H1 (cell line): ENCODE results near the gene CAMK2D. TPM values are rescaled to one million over a fixed set of nuclear protein-coding genes. Genes with fewer than 3 reads are reported as not detected.

Experiments used
- CTCF ChIA-PET: fragments of 300-600 bp; sonication (Branson Sonifier 250); formaldehyde crosslinking; loops from one replicate; lab custom pipeline; 2021; ENCODE audit not compliant: partially characterized antibody; lab: Charles Lee
- POLR2A ChIA-PET: fragments of 300-600 bp; sonication (Branson Sonifier 250); formaldehyde crosslinking; loops from one replicate; lab custom pipeline; 2021; ENCODE audit warnings: inconsistent platforms; ENCODE audit not compliant: partially characterized antibody; lab: Charles Lee
- DNase-seq, 2 experiments: peaks; one replicate each; pipeline versions ENCODE4 v3.0.0 to v3.0.0-alpha.2; 2010 to 2022; ENCODE audit warnings: low spot score in 2 of 2, low read depth in 1 of 2, mixed read lengths in 1 of 2
- FAIRE-seq: peaks from 2 replicates; lab custom pipeline; 2011; peaks lifted over from hg19 to GRCh38; lab: Jason Lieb, UNC
- H2AFZ ChIP-seq: 2 replicates; pipeline ENCODE4 v1.8.1; 2012; ENCODE audit warnings: low read length, inconsistent platforms
- H2AK5ac ChIP-seq: 2 replicates; pipeline ENCODE4 v1.6.1; 2013; ENCODE audit warnings: low read depth, low read length
- H2BK120ac ChIP-seq: replicated peaks from 2 replicates; pipeline ENCODE3; 2013; ENCODE audit warnings: low read depth, low read length, inconsistent platforms
- H2BK12ac ChIP-seq: 2 replicates; pipeline ENCODE4 v1.6.1; 2013; ENCODE audit warnings: low read depth, low read length
- H2BK15ac ChIP-seq: 2 replicates; pipeline ENCODE4 v1.6.1; 2013; ENCODE audit warnings: low read length
- H2BK20ac ChIP-seq: 2 replicates; pipeline ENCODE4 v1.6.1; 2013; ENCODE audit warnings: low read length
- H2BK5ac ChIP-seq: 2 replicates; pipeline ENCODE4 v1.6.1; 2013; ENCODE audit warnings: low read depth, low read length
- H3K14ac ChIP-seq: 2 replicates; pipeline ENCODE4 v1.6.1; 2013; ENCODE audit warnings: inconsistent platforms; ENCODE audit not compliant: insufficient read length
- H3K18ac ChIP-seq: 2 replicates; pipeline ENCODE4 v1.6.1; 2013; ENCODE audit warnings: low read length; ENCODE audit errors: extremely low read depth
- H3K23ac ChIP-seq: 2 replicates; pipeline ENCODE4 v1.6.1; 2013; ENCODE audit warnings: inconsistent platforms; ENCODE audit not compliant: insufficient read length
- H3K23me2 ChIP-seq: 2 replicates; pipeline ENCODE4 v1.6.1; 2013; ENCODE audit warnings: low read depth, low read length
- H3K27ac ChIP-seq: 2 replicates; pipeline ENCODE4 v1.6.1; 2011; ENCODE audit warnings: low read depth, low read length, inconsistent platforms
- H3K27me3 ChIP-seq, 4 experiments: replicated peaks in 1 of 4; 1 replicate in 1 of 4; 2 replicates in 3 of 4; pipeline versions ENCODE4 v1.6.1 to v1.8.1; 2011 to 2013; ENCODE audit warnings: low read length in 3 of 4, mild to moderate bottlenecking in 3 of 4, inconsistent platforms in 2 of 4, mixed read lengths in 2 of 4, moderate library complexity in 1 of 4; ENCODE audit not compliant: control insufficient read depth in 3 of 4, insufficient read depth in 3 of 4; ENCODE audit errors: extremely low read depth in 1 of 4
- H3K36me3 ChIP-seq, 4 experiments: 2 replicates each; pipeline versions ENCODE4 v1.6.1 to v1.8.1; 2011 to 2013; ENCODE audit warnings: mild to moderate bottlenecking in 4 of 4, low read length in 3 of 4, moderate library complexity in 2 of 4, control low read depth in 1 of 4, inconsistent platforms in 1 of 4; ENCODE audit not compliant: insufficient read depth in 4 of 4, control insufficient read depth in 2 of 4
- H3K4ac ChIP-seq: replicated peaks from 2 replicates; pipeline ENCODE3; 2013; ENCODE audit warnings: low read length, low read depth, mixed read lengths, inconsistent platforms; ENCODE audit not compliant: insufficient read length
- H3K4me1 ChIP-seq, 4 experiments: replicated peaks in 1 of 4; 1 replicate in 1 of 4; 2 replicates in 3 of 4; pipeline versions ENCODE4 v1.6.1 to v1.8.1; 2011 to 2013; ENCODE audit warnings: low read length in 3 of 4, inconsistent platforms in 2 of 4, mixed read lengths in 1 of 4; ENCODE audit not compliant: insufficient read depth in 4 of 4, control insufficient read depth in 3 of 4
- H3K4me2 ChIP-seq, 2 experiments: 2 replicates each; pipeline versions ENCODE4 v1.6.1 to v1.8.1; 2011 to 2013; ENCODE audit warnings: low read depth in 2 of 2, low read length in 2 of 2, control low read depth in 1 of 2, inconsistent platforms in 1 of 2, mild to moderate bottlenecking in 1 of 2; ENCODE audit not compliant: insufficient read depth in 1 of 2
- H3K4me3 ChIP-seq, 4 experiments: fragments of 200-600, 300-600 bp in 1 of 4; sonication (generic), shearing (Covaris generic), sonication (Bioruptor Twin) in 1 of 4; 2 replicates each; pipeline versions ENCODE4 v1.5.1 to v1.8.1; 2011 to 2016; ENCODE audit warnings: low read length in 4 of 4, low read depth in 3 of 4, control low read depth in 2 of 4, inconsistent platforms in 2 of 4, mild to moderate bottlenecking in 2 of 4, mixed read lengths in 1 of 4, moderate library complexity in 1 of 4; ENCODE audit not compliant: insufficient read depth in 2 of 4; ENCODE audit errors: extremely low read depth in 1 of 4
- H3K56ac ChIP-seq: replicated peaks from 2 replicates; pipeline ENCODE3; 2013; ENCODE audit warnings: low read depth, mild to moderate bottlenecking, mixed read lengths, low read length, inconsistent platforms; ENCODE audit not compliant: insufficient read length
- H3K79me1 ChIP-seq: 2 replicates; pipeline ENCODE4 v1.6.1; 2013; ENCODE audit warnings: low read depth, low read length, control low read depth
- H3K79me2 ChIP-seq, 2 experiments: 2 replicates each; pipeline versions ENCODE4 v1.6.1 to v1.8.1; 2012 to 2013; ENCODE audit warnings: low read length in 2 of 2, mild to moderate bottlenecking in 2 of 2, inconsistent platforms in 1 of 2; ENCODE audit not compliant: insufficient read depth in 2 of 2, control insufficient read depth in 1 of 2
- H3K9ac ChIP-seq, 4 experiments: replicated peaks in 1 of 4; 1 replicate in 1 of 4; 2 replicates in 3 of 4; pipeline versions ENCODE4 v1.6.1 to v1.8.1; 2011 to 2013; ENCODE audit warnings: low read depth in 3 of 4, low read length in 3 of 4, control low read depth in 2 of 4, mild to moderate bottlenecking in 2 of 4, moderate library complexity in 2 of 4, inconsistent platforms in 1 of 4; ENCODE audit errors: extremely low read depth in 1 of 4
- H3K9me3 ChIP-seq, 2 experiments: 2 replicates each; pipeline versions ENCODE4 v1.6.1 to v1.8.1; 2012 to 2013; ENCODE audit warnings: mild to moderate bottlenecking in 2 of 2, moderate library complexity in 2 of 2, control low read depth in 1 of 2, inconsistent platforms in 1 of 2, low read depth in 1 of 2, low read length in 1 of 2, mixed read lengths in 1 of 2; ENCODE audit not compliant: insufficient read depth in 2 of 2
- H4K20me1 ChIP-seq, 2 experiments: replicated peaks in 1 of 2; 2 replicates each; pipeline versions ENCODE3 to v1.8.1; 2011 to 2013; ENCODE audit warnings: inconsistent platforms in 2 of 2, low read length in 2 of 2, mild to moderate bottlenecking in 1 of 2; ENCODE audit not compliant: insufficient read depth in 2 of 2, control insufficient read depth in 1 of 2
- H4K5ac ChIP-seq: 2 replicates; pipeline ENCODE4 v1.6.1; 2013; ENCODE audit warnings: low read length, low read depth, mixed read lengths, inconsistent platforms; ENCODE audit not compliant: insufficient read length
- H4K8ac ChIP-seq: 2 replicates; pipeline ENCODE4 v1.8.0; 2013; ENCODE audit warnings: mild to moderate bottlenecking, moderate library complexity, low read length, inconsistent platforms; ENCODE audit not compliant: insufficient read depth; ENCODE audit errors: extremely low read depth
- H4K91ac ChIP-seq: replicated peaks from 2 replicates; pipeline ENCODE3; 2013; ENCODE audit warnings: low read length, mixed read lengths, inconsistent platforms; ENCODE audit not compliant: insufficient read length
- ATF3 ChIP-seq: IDR thresholded peaks from 2 replicates; pipeline ENCODE4 v1.6.1; 2011; ENCODE audit warnings: low read depth, mild to moderate bottlenecking, low read length; ENCODE audit not compliant: insufficient read depth
- BACH1 ChIP-seq: IDR thresholded peaks from 2 replicates; pipeline ENCODE4 v1.6.1; 2012; ENCODE audit warnings: low read length, improper control_type of control experiment
- CBX5 ChIP-seq: fragments of 300-800, 300-1000 bp; sonication (generic); IDR thresholded peaks from 2 replicates; pipeline ENCODE4 v1.7.1; 2016; ENCODE audit warnings: antibody characterized with exemption, low read length, low read depth
- CEBPB ChIP-seq: IDR thresholded peaks from 2 replicates; pipeline ENCODE4 v1.6.1; 2012; ENCODE audit warnings: low read depth, low read length
- HDAC2 ChIP-seq, 2 experiments: fragments of 300-600 bp in 1 of 2; sonication (generic) in 1 of 2; IDR thresholded peaks; 2 replicates each; pipeline ENCODE4 v1.6.1; 2011 to 2012; ENCODE audit warnings: low read depth in 2 of 2, low read length in 2 of 2, mild to moderate bottlenecking in 2 of 2, moderate library complexity in 2 of 2, borderline replicate concordance in 1 of 2, inconsistent platforms in 1 of 2
- KDM1A ChIP-seq: fragments of 200-600, 300-600 bp; sonication (generic); IDR thresholded peaks from 2 replicates; pipeline ENCODE4 v1.7.1; 2016; ENCODE audit warnings: mild to moderate bottlenecking, low read length, borderline replicate concordance
- SAP30 ChIP-seq: fragments of 300-600 bp; sonication (generic); IDR thresholded peaks from 2 replicates; pipeline ENCODE4 v1.7.1; 2012; ENCODE audit warnings: low read length, moderate library complexity, mild to moderate bottlenecking, inconsistent platforms; ENCODE audit not compliant: insufficient read depth, insufficient replicate concordance
- SIN3A ChIP-seq, 2 experiments: IDR thresholded peaks in 1 of 2; conservative IDR thresholded peaks in 1 of 2; 2 replicates each; pipeline ENCODE4 v1.6.1; 2011 to 2012; ENCODE audit warnings: low read length in 2 of 2, improper control_type of control experiment in 1 of 2, low read depth in 1 of 2, mild to moderate bottlenecking in 1 of 2
- WGBS, 2 experiments: shearing (Covaris generic) in 1 of 2; methylation state at CpG; one replicate each; pipeline versions ENCODE4 v1.1.6 to v1.1.7; 2013 to 2015; ENCODE audit warnings: low lambda C conversion rate in 2 of 2, mixed read lengths in 2 of 2, inconsistent platforms in 1 of 2, low coverage in 1 of 2, missing lambda C conversion rate in 1 of 2; ENCODE audit not compliant: insufficient replicate concordance in 2 of 2, insufficient coverage in 1 of 2, insufficient read length in 1 of 2; ENCODE audit errors: extremely low coverage in 1 of 2, missing lambda C conversion rate in 1 of 2; 5-methylcytosine and 5-hydroxymethylcytosine counted together
- polyA plus RNA-seq, 7 experiments: library from polyadenylated mRNA; depleted of rRNA in 3 of 7; stranded (reverse) in 5 of 7; unstranded in 2 of 7; fragments of >200 nt in 5 of 7; fragments of 200-250 nt in 2 of 7; gene quantifications; 1 replicate in 5 of 7; 2 replicates in 1 of 7; 4 replicates in 1 of 7; pipeline versions ENCODE4 v1.2.1 to v1.2.3, GENCODE V29; 2011 to 2013; ENCODE audit warnings: missing spikeins in 2 of 7, mixed read lengths in 2 of 7
- total RNA-seq: library from RNA; stranded (reverse); fragmentation: NEBNext Ultra II Directional; extraction: Animal tissue kit (Norgen Biotek cat#: 25700); gene quantifications from 2 replicates; pipeline ENCODE4 v1.2.1, GENCODE V29; 2021

Gene CAMK2D
- total and polyA plus RNA-seq, 2 of the 8 experiments (the other 6 are each of a cell fraction or from before 2014, with no cell fraction given), result 3.2 to 7.0 TPM

- no peak overlapping the region for H3K9ac ChIP-seq
- POLR2A ChIA-PET, result no interaction called here
- TF ChIP-seq BACH1 (no peak), CEBPB (no peak), SAP30 (no peak), HDAC2 (IDR thresholded peaks at IDR 0.05; ENCODE audit: borderline replicate concordance in 1 of 2, low read depth in 2 of 2, low read length in 2 of 2) (no peak), CBX5 (no peak), KDM1A (no peak), SIN3A (conservative IDR thresholded peaks at IDR 0.05 in 1 of 2, IDR thresholded peaks at IDR 0.05 in 1 of 2; ENCODE audit: low read depth in 1 of 2, low read length in 2 of 2) (no peak), ATF3 (no peak)
Observed at GRCh38 chr4:113621633-113622032, 139.9 kb downstream of the CAMK2D start.

More at GRCh38 chr4:113621633-113622032, 139.9 kb downstream of the CAMK2D start:
- no peak for FAIRE-seq
- no peak overlapping the region for H2AFZ ChIP-seq
- H2BK15ac ChIP-seq, result no peak overlapping the region
- no peaks in the 10 kb centered on the region for H3K79me1 ChIP-seq
- H4K20me1 ChIP-seq, result no peaks in the 10 kb centered on the region
- CTCF ChIA-PET, result no interaction called here
- H3K27ac ChIP-seq, result no peak overlapping the region
- H3K4me3 ChIP-seq, result no peak overlapping the region
- H2AK5ac ChIP-seq, result no peak overlapping the region
- H3K27me3 ChIP-seq, result peaks cover 0 to 1% (median 0%) of the 10 kb centered on the region in 4 experiments; a peak in 1 of 7 replicates
- H3K23me2 ChIP-seq, result peaks cover 3% of the 10 kb centered on the region; the same call in 1 of the 2 replicates
- no peak overlapping the region for H4K91ac ChIP-seq
- H3K18ac ChIP-seq, result no peak overlapping the region
- no peak overlapping the region for H2BK120ac ChIP-seq
- WGBS, 2 experiments, result 86% methylated on average over 2 of the region's 2 CpGs; no CpG with 5 or more reads in 1 of the 2 experiments
- no peaks in the 10 kb centered on the region for H3K4me1 ChIP-seq
- no peak for DNase-seq
- no peak overlapping the region for H3K4me2 ChIP-seq
- H3K9me3 ChIP-seq, result no peaks in the 10 kb centered on the region
- no peak overlapping the region for H4K5ac ChIP-seq
- no peak overlapping the region for H3K56ac ChIP-seq
- H3K4ac ChIP-seq, result no peak overlapping the region
- no peak overlapping the region for H2BK5ac ChIP-seq
- no peaks in the 10 kb centered on the region for H3K36me3 ChIP-seq
- no peak overlapping the region for H3K23ac ChIP-seq
- no peaks in the 10 kb centered on the region for H3K79me2 ChIP-seq
- H3K14ac ChIP-seq, result no peak overlapping the region
- H2BK12ac ChIP-seq, result no peak overlapping the region
- no peak overlapping the region for H2BK20ac ChIP-seq
- H4K8ac ChIP-seq, result no peak overlapping the region
